CD14-positive monocyte (primary cell): ENCODE measurements around the gene BOLA1. TPM values are rescaled to one million over a fixed set of nuclear protein-coding genes. Genes with fewer than 3 reads are reported as not detected.
"Not testable (repeated sequence)": the region's sequence is repeated elsewhere in the genome, so short reads cannot be mapped to it uniquely, and the experiment has no call there.

Experiments
- DNase-seq, 3 donors: peaks; one replicate each; pipeline ENCODE4 v3.0.0-alpha.2; 2011 to 2022
- H2AFZ ChIP-seq: 2 replicates; pipeline ENCODE4 v1.6.0; 2012; ENCODE audit warnings: mild to moderate bottlenecking, low read depth, low read length, inconsistent platforms; ENCODE audit not compliant: insufficient read depth, poor library complexity, severe bottlenecking
- H3K27ac ChIP-seq, 2 donors: 1 replicate in 1 of 2; 2 replicates in 1 of 2; pipeline ENCODE4 v1.5.1; 2012 to 2013; ENCODE audit warnings: low read length in 2 of 2, control low read depth in 1 of 2, inconsistent platforms in 1 of 2, low read depth in 1 of 2, mild to moderate bottlenecking in 1 of 2
- H3K27me3 ChIP-seq, 2 donors: one replicate each; pipeline versions ENCODE4 v1.6.0 to v1.6.1; 2011 to 2013; ENCODE audit warnings: low read length in 2 of 2; ENCODE audit not compliant: control insufficient read depth in 2 of 2, insufficient read depth in 2 of 2
- H3K36me3 ChIP-seq, 2 donors: replicated peaks in 1 of 2; 1 replicate in 1 of 2; 2 replicates in 1 of 2; pipeline versions ENCODE4 v1.5.1 to v1.6.1; 2012 to 2013; ENCODE audit warnings: low read length in 2 of 2, control low read depth in 1 of 2, inconsistent platforms in 1 of 2, mild to moderate bottlenecking in 1 of 2; ENCODE audit not compliant: insufficient read depth in 2 of 2, control insufficient read depth in 1 of 2
- H3K4me1 ChIP-seq, 2 donors: 1 replicate in 1 of 2; 2 replicates in 1 of 2; pipeline versions ENCODE4 v1.5.1 to v1.6.1; 2012 to 2013; ENCODE audit warnings: low read length in 2 of 2, control low read depth in 1 of 2, inconsistent platforms in 1 of 2, mild to moderate bottlenecking in 1 of 2, moderate library complexity in 1 of 2; ENCODE audit not compliant: insufficient read depth in 2 of 2, control insufficient read depth in 1 of 2
- H3K4me2 ChIP-seq: replicated peaks from 2 replicates; pipeline ENCODE3; 2012; ENCODE audit warnings: low read length, moderate library complexity, mild to moderate bottlenecking; ENCODE audit not compliant: poor library complexity, severe bottlenecking; ENCODE audit errors: extremely low read depth
- H3K4me3 ChIP-seq, 3 experiments: fragments of 200-600 bp in 1 of 3; sonication (generic) in 1 of 3; replicated peaks in 1 of 3; 1 replicate in 2 of 3; 2 replicates in 1 of 3; pipeline ENCODE4 v1.5.1; 2011 to 2013; ENCODE audit warnings: low read length in 3 of 3, mild to moderate bottlenecking in 3 of 3, control low read depth in 2 of 3, low read depth in 2 of 3, inconsistent platforms in 1 of 3, moderate library complexity in 1 of 3
- H3K79me2 ChIP-seq: 2 replicates; pipeline ENCODE4 v1.6.0; 2012; ENCODE audit warnings: mild to moderate bottlenecking, control low read depth, inconsistent platforms, low read length, moderate library complexity; ENCODE audit not compliant: insufficient read depth
- H3K9ac ChIP-seq: 2 replicates; pipeline ENCODE4 v1.6.0; 2017; ENCODE audit warnings: low read length, mild to moderate bottlenecking; ENCODE audit not compliant: insufficient read depth, poor library complexity, severe bottlenecking
- H3K9me3 ChIP-seq, 2 donors: replicated peaks in 1 of 2; 1 replicate in 1 of 2; 2 replicates in 1 of 2; pipeline versions ENCODE4 v1.5.1 to v1.6.1; 2012 to 2013; ENCODE audit warnings: low read length in 2 of 2, control low read depth in 1 of 2; ENCODE audit not compliant: control insufficient read depth in 1 of 2, insufficient read depth in 1 of 2
- H4K20me1 ChIP-seq: 2 replicates; pipeline ENCODE4 v1.6.0; 2012; ENCODE audit warnings: mild to moderate bottlenecking, low read length, control low read depth, moderate library complexity; ENCODE audit not compliant: insufficient read depth
- H3K27ac Mint-ChIP-seq, 7 donors: one replicate each; pipeline ENCODE4 v1.8.0; 2020; ENCODE audit warnings: mild to moderate bottlenecking in 7 of 7, mixed read lengths in 7 of 7, moderate library complexity in 6 of 7, inconsistent platforms in 2 of 7
- H3K27me3 Mint-ChIP-seq, 3 donors: one replicate each; pipeline ENCODE4 v1.8.0; 2021 to 2022; ENCODE audit warnings: low read depth in 3 of 3, mild to moderate bottlenecking in 3 of 3, mixed read lengths in 3 of 3, moderate library complexity in 3 of 3, inconsistent platforms in 1 of 3
- H3K36me3 Mint-ChIP-seq, 2 donors: one replicate each; pipeline ENCODE4 v1.8.0; 2020; ENCODE audit warnings: mixed read lengths in 2 of 2, inconsistent platforms in 1 of 2, mild to moderate bottlenecking in 1 of 2
- H3K4me1 Mint-ChIP-seq: one replicate; pipeline ENCODE4 v1.8.0; 2020; ENCODE audit warnings: mild to moderate bottlenecking, mixed read lengths
- H3K4me3 Mint-ChIP-seq, 2 donors: one replicate each; pipeline ENCODE4 v1.8.0; 2020; ENCODE audit warnings: mild to moderate bottlenecking in 2 of 2, mixed read lengths in 2 of 2, moderate library complexity in 1 of 2
- H3K9me3 Mint-ChIP-seq, 7 donors: one replicate each; pipeline ENCODE4 v1.8.0; 2020 to 2022; ENCODE audit warnings: mixed read lengths in 7 of 7, mild to moderate bottlenecking in 6 of 7, moderate library complexity in 6 of 7, inconsistent platforms in 2 of 7
- WGBS: methylation state at CpG from one replicate; pipeline ENCODE4 v1.1.5; 2013; ENCODE audit warnings: missing lambda C conversion rate; ENCODE audit not compliant: insufficient coverage; 5-methylcytosine and 5-hydroxymethylcytosine counted together
- intact Hi-C, 2 donors: fragments of 100-400 bp; cut with micrococcal nuclease; formaldehyde crosslinking; loops; one replicate each; pipeline versions ENCODE4 v1.15.0 to v1.15.1; 2023
- polyA plus RNA-seq, 3 donors: library from polyadenylated mRNA; depleted of rRNA in 1 of 3; unstranded in 2 of 3; stranded (reverse) in 1 of 3; fragments of 300-500 nt in 2 of 3; fragments of >200 nt in 1 of 3; fragmentation: Illumina TruSeq in 2 of 3; gene quantifications; 1 replicate in 2 of 3; 2 replicates in 1 of 3; pipeline ENCODE4 v1.2.3, GENCODE V29; 2012 to 2021

The BOLA1 gene
- polyA plus RNA-seq, 3 donors: 5.1 to 17.8 (median 17.6) TPM

- H3K4me1 ChIP-seq: peaks cover 26 to 34% of the 10 kb centered on the region in 2 donors
- H3K4me3 Mint-ChIP-seq, intact Hi-C loops, H3K36me3 Mint-ChIP-seq, H3K36me3 ChIP-seq, H3K27ac ChIP-seq, H3K9me3 ChIP-seq, H3K27me3 Mint-ChIP-seq, H3K27me3 ChIP-seq, H3K9me3 Mint-ChIP-seq, H4K20me1 ChIP-seq, H3K4me2 ChIP-seq, H3K4me3 ChIP-seq, H3K9ac ChIP-seq, DNase-seq, H2AFZ ChIP-seq, H3K27ac Mint-ChIP-seq: not testable (repeated sequence)
- no CpG with 5 or more reads among the region's 53 CpGs for WGBS
- peaks cover 35% of the 10 kb centered on the region for H3K79me2 ChIP-seq
- H3K4me1 Mint-ChIP-seq: peaks cover 32% of the 10 kb centered on the region
Measured at GRCh38 chr1:149851585-149852213, 47.7 kb upstream of the BOLA1 start.

GRCh38 chr1:149852263-149852662 lies 47.1 kb upstream of the BOLA1 start:
- H3K9me3 ChIP-seq, H3K4me3 Mint-ChIP-seq, H3K4me3 ChIP-seq, intact Hi-C loops, H3K27me3 Mint-ChIP-seq, DNase-seq, H3K27ac Mint-ChIP-seq, H4K20me1 ChIP-seq, H3K4me2 ChIP-seq, H3K27ac ChIP-seq, H3K36me3 ChIP-seq, H2AFZ ChIP-seq, H3K36me3 Mint-ChIP-seq, H3K9me3 Mint-ChIP-seq, H3K9ac ChIP-seq, H3K27me3 ChIP-seq: not testable (repeated sequence)
- H3K79me2 ChIP-seq: peaks cover 29% of the 10 kb centered on the region
- H3K4me1 Mint-ChIP-seq: peaks cover 27% of the 10 kb centered on the region
- H3K4me1 ChIP-seq: peaks cover 26 to 29% of the 10 kb centered on the region in 2 donors
- WGBS: no CpG with 5 or more reads among the region's 26 CpGs

GRCh38 chr1:149860271-149860670 lies 39.1 kb upstream of the BOLA1 start:
- H4K20me1 ChIP-seq, DNase-seq, H3K27ac Mint-ChIP-seq, H3K36me3 Mint-ChIP-seq, H3K27ac ChIP-seq, H3K4me2 ChIP-seq, H3K36me3 ChIP-seq, H3K9me3 ChIP-seq, H3K27me3 Mint-ChIP-seq, H3K9me3 Mint-ChIP-seq, H3K4me1 Mint-ChIP-seq, H3K79me2 ChIP-seq, H3K4me1 ChIP-seq, H3K27me3 ChIP-seq, H2AFZ ChIP-seq, intact Hi-C loops, H3K9ac ChIP-seq, H3K4me3 ChIP-seq, H3K4me3 Mint-ChIP-seq: not testable (repeated sequence)
- no CpG with 5 or more reads among the region's 15 CpGs for WGBS

- H2AFZ ChIP-seq, H3K36me3 Mint-ChIP-seq, H3K27ac ChIP-seq, H3K36me3 ChIP-seq, H3K27me3 ChIP-seq, H3K4me1 Mint-ChIP-seq, H4K20me1 ChIP-seq, H3K79me2 ChIP-seq, H3K9me3 Mint-ChIP-seq, H3K4me3 Mint-ChIP-seq, H3K4me1 ChIP-seq, DNase-seq, H3K4me3 ChIP-seq, H3K27ac Mint-ChIP-seq, H3K27me3 Mint-ChIP-seq, H3K4me2 ChIP-seq, H3K9me3 ChIP-seq, intact Hi-C loops, H3K9ac ChIP-seq: not testable (repeated sequence)
- WGBS: no CpG with 5 or more reads among the region's 55 CpGs
Measured at GRCh38 chr1:149860684-149861496, 38.5 kb upstream of the BOLA1 start.
